Fibroblast of the aortic adventitia (primary cell): ENCODE results near the gene PLPP3. TPM values are rescaled to one million over a fixed set of nuclear protein-coding genes. Genes with fewer than 3 reads are reported as not detected.

ENCODE experiments used
- DNase-seq: peaks from one replicate; pipeline ENCODE4 v3.0.0-alpha.2; 2010; ENCODE audit warnings: low read depth
- H3K4me3 ChIP-seq: 2 replicates; pipeline ENCODE4 v1.5.1; 2011; ENCODE audit warnings: low read depth, mild to moderate bottlenecking, control low read depth, low read length, moderate library complexity
- CTCF ChIP-seq: IDR thresholded peaks from 2 replicates; pipeline ENCODE4 v1.5.1; 2011; ENCODE audit warnings: mild to moderate bottlenecking, low read length, control low read depth, inconsistent platforms; ENCODE audit not compliant: insufficient read depth
- total RNA-seq: library from RNA; depleted of rRNA; stranded (reverse); fragments of >200 nt; gene quantifications from 2 replicates; pipeline ENCODE4 v1.2.3, GENCODE V29; 2012; ENCODE audit warnings: low replicate concordance

PLPP3 gene
- total RNA-seq, 1 donor = 270 TPM

GRCh38 chr1:56548571-56548970 is 30.8 kb downstream of the PLPP3 start:
- TF ChIP-seq CTCF = no peak
- H3K4me3 ChIP-seq = no peak overlapping the region
- no peak for DNase-seq

- DNase-seq = no peak
- H3K4me3 ChIP-seq = no peak overlapping the region
- no peak for TF ChIP-seq CTCF
These were observed 31.4 kb downstream of the PLPP3 start for GRCh38 chr1:56547977-56548376.

- H3K4me3 ChIP-seq = no peak overlapping the region
- TF ChIP-seq CTCF = no peak
- no peak for DNase-seq
These were observed 31.9 kb downstream of the PLPP3 start for GRCh38 chr1:56547473-56547872.

GRCh38 chr1:56545711-56546110 is 33.7 kb downstream of the PLPP3 start:
- TF ChIP-seq CTCF = no peak
- no peak overlapping the region for H3K4me3 ChIP-seq
- no peak for DNase-seq

- no peak for TF ChIP-seq CTCF
These were observed 35.4 kb downstream of the PLPP3 start for GRCh38 chr1:56543783-56544612.

GRCh38 chr1:56542651-56543050 is 36.7 kb downstream of the PLPP3 start:
- DNase-seq = no peak
- H3K4me3 ChIP-seq = no peak overlapping the region
- TF ChIP-seq CTCF = no peak

More at GRCh38 chr1:56543783-56544612, 35.4 kb downstream of the PLPP3 start:
- no peak for DNase-seq
- H3K4me3 ChIP-seq = no peak overlapping the region
